SK-N-SH (cell line): ENCODE results near the gene MAP2K5.

Experiments
- CHD2 ChIP-seq: fragments of 150-350 bp; IDR thresholded peaks from 2 replicates; pipeline ENCODE4 v1.6.1; 2018; ENCODE audit warnings: low read length; ENCODE audit not compliant: partially characterized antibody
- CTCF ChIP-seq: fragments of 200-600 bp; sonication (generic); IDR thresholded peaks from 2 replicates; pipeline ENCODE4 v1.6.1; 2017; ENCODE audit warnings: antibody characterized with exemption, mild to moderate bottlenecking, moderate library complexity
- EP300 ChIP-seq, 2 experiments: IDR thresholded peaks; 2 replicates each; pipeline versions ENCODE4 v1.4.0 to v1.6.1; 2012; ENCODE audit warnings: borderline replicate concordance in 1 of 2, low read depth in 1 of 2, low read length in 1 of 2
- EZH2phosphoT487 ChIP-seq: fragments of 200-600 bp; sonication (generic); IDR thresholded peaks from 2 replicates; pipeline ENCODE4 v1.6.1; 2017; ENCODE audit warnings: low read depth, mixed run types, mild to moderate bottlenecking, antibody characterized with exemption, moderate library complexity, borderline replicate concordance
- MXI1 ChIP-seq: IDR thresholded peaks from 2 replicates; pipeline ENCODE4 v1.6.1; 2012; ENCODE audit warnings: mild to moderate bottlenecking, low read depth, low read length, improper control_type of control experiment
- TAF1 ChIP-seq: IDR thresholded peaks from 2 replicates; pipeline ENCODE4 v1.6.1; 2012; ENCODE audit warnings: low read depth, mild to moderate bottlenecking, low read length, moderate library complexity, borderline replicate concordance
- TCF12 ChIP-seq: IDR thresholded peaks from 2 replicates; pipeline ENCODE4 v1.4.0; 2012
- ZBTB33 ChIP-seq: IDR thresholded peaks from 2 replicates; pipeline ENCODE4 v1.4.0; 2012; ENCODE audit warnings: low read depth, borderline replicate concordance
- TF ChIP-seq, protein P1 (sequence below): IDR thresholded peaks from 2 replicates; pipeline ENCODE4; 2012
- TF ChIP-seq, protein P2 (sequence below): fragments of 150-350 bp; IDR thresholded peaks from 2 replicates; pipeline ENCODE4 v1.6.1; 2017; ENCODE audit warnings: antibody characterized with exemption, low read length, low read depth, borderline replicate concordance
- TF ChIP-seq, protein P3 (sequence below): IDR thresholded peaks from 2 replicates; pipeline ENCODE4 v1.6.1; 2012; ENCODE audit warnings: mild to moderate bottlenecking, low read depth, low read length, moderate library complexity
- TF ChIP-seq, protein P4 (sequence below): IDR thresholded peaks from 2 replicates; pipeline ENCODE4 v1.4.0; 2012; ENCODE audit warnings: low read depth

GRCh38 chr15:67585681-67586080, 43.2 kb downstream of the MAP2K5 start:
- TF ChIP-seq, protein P1, sequence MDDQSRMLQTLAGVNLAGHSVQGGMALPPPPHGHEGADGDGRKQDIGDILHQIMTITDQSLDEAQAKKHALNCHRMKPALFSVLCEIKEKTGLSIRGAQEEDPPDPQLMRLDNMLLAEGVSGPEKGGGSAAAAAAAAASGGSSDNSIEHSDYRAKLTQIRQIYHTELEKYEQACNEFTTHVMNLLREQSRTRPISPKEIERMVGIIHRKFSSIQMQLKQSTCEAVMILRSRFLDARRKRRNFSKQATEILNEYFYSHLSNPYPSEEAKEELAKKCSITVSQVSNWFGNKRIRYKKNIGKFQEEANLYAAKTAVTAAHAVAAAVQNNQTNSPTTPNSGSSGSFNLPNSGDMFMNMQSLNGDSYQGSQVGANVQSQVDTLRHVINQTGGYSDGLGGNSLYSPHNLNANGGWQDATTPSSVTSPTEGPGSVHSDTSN: no peak
- TF ChIP-seq, protein P2, sequence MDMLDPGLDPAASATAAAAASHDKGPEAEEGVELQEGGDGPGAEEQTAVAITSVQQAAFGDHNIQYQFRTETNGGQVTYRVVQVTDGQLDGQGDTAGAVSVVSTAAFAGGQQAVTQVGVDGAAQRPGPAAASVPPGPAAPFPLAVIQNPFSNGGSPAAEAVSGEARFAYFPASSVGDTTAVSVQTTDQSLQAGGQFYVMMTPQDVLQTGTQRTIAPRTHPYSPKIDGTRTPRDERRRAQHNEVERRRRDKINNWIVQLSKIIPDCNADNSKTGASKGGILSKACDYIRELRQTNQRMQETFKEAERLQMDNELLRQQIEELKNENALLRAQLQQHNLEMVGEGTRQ: no peak
- no peak for TF ChIP-seq CTCF
- TF ChIP-seq EP300 (IDR thresholded peaks at IDR 0.05; ENCODE audit: borderline replicate concordance in 1 of 2, low read depth in 1 of 2, low read length in 1 of 2): no peak
- TF ChIP-seq, protein P3, sequence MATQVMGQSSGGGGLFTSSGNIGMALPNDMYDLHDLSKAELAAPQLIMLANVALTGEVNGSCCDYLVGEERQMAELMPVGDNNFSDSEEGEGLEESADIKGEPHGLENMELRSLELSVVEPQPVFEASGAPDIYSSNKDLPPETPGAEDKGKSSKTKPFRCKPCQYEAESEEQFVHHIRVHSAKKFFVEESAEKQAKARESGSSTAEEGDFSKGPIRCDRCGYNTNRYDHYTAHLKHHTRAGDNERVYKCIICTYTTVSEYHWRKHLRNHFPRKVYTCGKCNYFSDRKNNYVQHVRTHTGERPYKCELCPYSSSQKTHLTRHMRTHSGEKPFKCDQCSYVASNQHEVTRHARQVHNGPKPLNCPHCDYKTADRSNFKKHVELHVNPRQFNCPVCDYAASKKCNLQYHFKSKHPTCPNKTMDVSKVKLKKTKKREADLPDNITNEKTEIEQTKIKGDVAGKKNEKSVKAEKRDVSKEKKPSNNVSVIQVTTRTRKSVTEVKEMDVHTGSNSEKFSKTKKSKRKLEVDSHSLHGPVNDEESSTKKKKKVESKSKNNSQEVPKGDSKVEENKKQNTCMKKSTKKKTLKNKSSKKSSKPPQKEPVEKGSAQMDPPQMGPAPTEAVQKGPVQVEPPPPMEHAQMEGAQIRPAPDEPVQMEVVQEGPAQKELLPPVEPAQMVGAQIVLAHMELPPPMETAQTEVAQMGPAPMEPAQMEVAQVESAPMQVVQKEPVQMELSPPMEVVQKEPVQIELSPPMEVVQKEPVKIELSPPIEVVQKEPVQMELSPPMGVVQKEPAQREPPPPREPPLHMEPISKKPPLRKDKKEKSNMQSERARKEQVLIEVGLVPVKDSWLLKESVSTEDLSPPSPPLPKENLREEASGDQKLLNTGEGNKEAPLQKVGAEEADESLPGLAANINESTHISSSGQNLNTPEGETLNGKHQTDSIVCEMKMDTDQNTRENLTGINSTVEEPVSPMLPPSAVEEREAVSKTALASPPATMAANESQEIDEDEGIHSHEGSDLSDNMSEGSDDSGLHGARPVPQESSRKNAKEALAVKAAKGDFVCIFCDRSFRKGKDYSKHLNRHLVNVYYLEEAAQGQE: no peak
- TF ChIP-seq TCF12: no peak
- TF ChIP-seq EZH2phosphoT487: no peak
- no peak for TF ChIP-seq ZBTB33
- TF ChIP-seq TAF1: no peak
- TF ChIP-seq, protein P4, sequence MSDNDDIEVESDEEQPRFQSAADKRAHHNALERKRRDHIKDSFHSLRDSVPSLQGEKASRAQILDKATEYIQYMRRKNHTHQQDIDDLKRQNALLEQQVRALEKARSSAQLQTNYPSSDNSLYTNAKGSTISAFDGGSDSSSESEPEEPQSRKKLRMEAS: no peak
- TF ChIP-seq MXI1: no peak
- no peak for TF ChIP-seq CHD2
